ENCODE results near the gene MYCN. TPM values are rescaled to one million over a fixed set of nuclear protein-coding genes. Genes with fewer than 3 reads are reported as not detected.

Gene MYCN
- total and polyA plus RNA-seq, 12 donors: 0.24 to 2.2 (median 1.0) TPM

GRCh38 chr2:15919716-15920434 lies 20.5 kb upstream of the MYCN start:
- no peaks in the 10 kb centered on the region for H3K9me3 ChIP-seq (replicated peaks in 1 of 3)
- TF ChIP-seq CTCF (IDR thresholded peaks at IDR 0.05) (no peak), POLR2A (IDR thresholded peaks at IDR 0.05) (no peak)
- H3K4me1 ChIP-seq (replicated peaks in 1 of 2): no peaks in the 10 kb centered on the region
- intact Hi-C loops (cut with DNase I): no loop called here
- no peaks in the 10 kb centered on the region for H3K27me3 ChIP-seq
- no peak for DNase-seq
- no peak overlapping the region for H3K27ac ChIP-seq
- H3K36me3 ChIP-seq (replicated peaks in 1 of 2): no peaks in the 10 kb centered on the region
- no peak overlapping the region for H3K4me3 ChIP-seq
- WGBS, 4 donors: 61 to 67% (median 64%) methylated on average over 7 of the region's 7 CpGs

GRCh38 chr2:15920696-15921095 lies 19.7 kb upstream of the MYCN start:
- Histone ChIP-seq H3K36me3 (replicated peaks in 1 of 2) (no peaks in the 10 kb centered on the region), H3K4me1 (replicated peaks in 1 of 2) (no peaks in the 10 kb centered on the region), H3K27ac (no peak overlapping the region), H3K9me3 (replicated peaks in 1 of 3) (no peaks in the 10 kb centered on the region), H3K4me3 (no peak overlapping the region), H3K27me3 (no peaks in the 10 kb centered on the region)
- WGBS, 4 donors: 71 to 78% (median 73%) methylated on average over 10 of the region's 10 CpGs
- DNase-seq: no peak
- intact Hi-C loops (cut with DNase I): no loop called here
- no peak for TF ChIP-seq CTCF (IDR thresholded peaks at IDR 0.05)
- TF ChIP-seq POLR2A (IDR thresholded peaks at IDR 0.05): no peak

GRCh38 chr2:15923597-15923996 lies 16.8 kb upstream of the MYCN start:
- WGBS, 4 donors: 81 to 86% (median 83%) methylated on average over 4 of the region's 4 CpGs
- Histone ChIP-seq H3K9me3 (replicated peaks in 1 of 3) (no peaks in the 10 kb centered on the region), H3K4me3 (no peak overlapping the region), H3K36me3 (replicated peaks in 1 of 2) (no peaks in the 10 kb centered on the region), H3K27me3 (no peaks in the 10 kb centered on the region), H3K27ac (no peak overlapping the region), H3K4me1 (replicated peaks in 1 of 2) (no peaks in the 10 kb centered on the region)
- TF ChIP-seq CTCF (IDR thresholded peaks at IDR 0.05) (no peak), POLR2A (IDR thresholded peaks at IDR 0.05) (no peak)
- DNase-seq: no peak
- intact Hi-C loops (cut with DNase I): no loop called here

- Histone ChIP-seq H3K4me1 (replicated peaks in 1 of 2) (no peaks in the 10 kb centered on the region), H3K4me3 (no peak overlapping the region), H3K27ac (no peak overlapping the region), H3K27me3 (no peaks in the 10 kb centered on the region), H3K9me3 (replicated peaks in 1 of 3) (no peaks in the 10 kb centered on the region), H3K36me3 (replicated peaks in 1 of 2) (no peaks in the 10 kb centered on the region)
- 56 to 75% (median 65%) methylated on average over 3 of the region's 3 CpGs for WGBS, 4 donors
- TF ChIP-seq CTCF (IDR thresholded peaks at IDR 0.05) (no peak), POLR2A (IDR thresholded peaks at IDR 0.05) (no peak)
- intact Hi-C loops (cut with DNase I): no loop called here
- DNase-seq: no peak
Measured at GRCh38 chr2:15925819-15926218, 14.5 kb upstream of the MYCN start.
